Progenitor cell of endocrine pancreas (in vitro differentiated cells): Measurements from ENCODE around the gene KCNQ1OT1. TPM values are rescaled to one million over a fixed set of nuclear protein-coding genes. Genes with fewer than 3 reads are reported as not detected.

ENCODE experiments used
- DNase-seq: peaks from one replicate; pipeline ENCODE4 v3.0.0; 2021; ENCODE audit warnings: low spot score; ENCODE audit not compliant: unreplicated experiment
- H3K27ac Mint-ChIP-seq: 2 replicates; pipeline ENCODE4 v1.8.0; 2021; ENCODE audit warnings: mild to moderate bottlenecking, moderate library complexity, mixed read lengths
- H3K27me3 Mint-ChIP-seq: 2 replicates; pipeline ENCODE4 v1.8.0; 2021; ENCODE audit warnings: mixed read lengths
- H3K36me3 Mint-ChIP-seq: 2 replicates; pipeline ENCODE4 v1.8.0; 2022; ENCODE audit warnings: mixed read lengths; ENCODE audit not compliant: insufficient read depth
- H3K4me1 Mint-ChIP-seq: 2 replicates; pipeline ENCODE4 v1.8.0; 2021; ENCODE audit warnings: low read depth, mixed read lengths
- H3K4me3 Mint-ChIP-seq: 2 replicates; pipeline ENCODE4 v1.8.0; 2021; ENCODE audit warnings: low read depth, mild to moderate bottlenecking, moderate library complexity, mixed read lengths
- H3K9me3 Mint-ChIP-seq: 2 replicates; pipeline ENCODE4 v1.8.0; 2021; ENCODE audit warnings: low read depth, mixed read lengths
- total RNA-seq: library from RNA; stranded (reverse); gene quantifications from 2 replicates; pipeline ENCODE4 v1.2.1, GENCODE V29; 2021
- TF ChIP-seq, protein P1 (sequence below): fragments of 200-600 bp; sonication (generic); IDR thresholded peaks from one replicate; pipeline ENCODE4 v1.5.0; 2021; ENCODE audit warnings: antibody characterized with exemption, mild to moderate bottlenecking; ENCODE audit not compliant: unreplicated experiment

KCNQ1OT1 gene
- total RNA-seq, 1 donor from 2014 or later: 18.0 TPM

DNA sequence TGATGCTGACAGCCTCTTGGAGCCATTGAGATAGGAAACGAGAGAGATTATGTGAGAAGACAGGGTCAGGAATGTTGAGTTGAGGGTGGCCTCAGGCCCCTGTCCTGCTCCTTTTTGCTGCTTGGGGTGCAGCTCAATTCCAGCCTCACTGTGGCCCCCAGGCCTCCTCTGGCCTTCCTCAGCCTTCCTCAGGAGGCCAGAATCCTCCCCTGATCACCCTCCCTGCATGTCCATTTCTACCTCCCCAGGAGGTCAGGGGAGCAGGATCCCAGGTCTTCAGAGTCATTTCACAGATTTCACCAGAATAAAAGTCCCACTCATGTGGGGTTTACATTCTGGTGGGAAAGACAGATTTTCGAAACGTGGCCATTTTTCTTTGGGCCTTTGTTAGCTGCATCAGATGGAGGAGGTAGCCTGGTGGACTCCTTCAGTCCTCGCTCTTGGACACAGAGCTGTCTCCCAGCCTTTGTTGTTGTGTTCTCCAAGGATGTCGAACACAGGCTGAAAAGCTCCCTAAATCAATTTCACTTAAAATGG, 2.2 kb upstream of the KCNQ1OT1 start:
- no peak overlapping the region for H3K27ac Mint-ChIP-seq
- H3K27me3 Mint-ChIP-seq: peaks cover 7% of the 10 kb centered on the region
- no peak for DNase-seq
- H3K4me3 Mint-ChIP-seq: no peak overlapping the region
- H3K4me1 Mint-ChIP-seq: peaks cover 22% of the 10 kb centered on the region
- peaks cover 6% of the 10 kb centered on the region for H3K36me3 Mint-ChIP-seq
- TF ChIP-seq, protein P1, sequence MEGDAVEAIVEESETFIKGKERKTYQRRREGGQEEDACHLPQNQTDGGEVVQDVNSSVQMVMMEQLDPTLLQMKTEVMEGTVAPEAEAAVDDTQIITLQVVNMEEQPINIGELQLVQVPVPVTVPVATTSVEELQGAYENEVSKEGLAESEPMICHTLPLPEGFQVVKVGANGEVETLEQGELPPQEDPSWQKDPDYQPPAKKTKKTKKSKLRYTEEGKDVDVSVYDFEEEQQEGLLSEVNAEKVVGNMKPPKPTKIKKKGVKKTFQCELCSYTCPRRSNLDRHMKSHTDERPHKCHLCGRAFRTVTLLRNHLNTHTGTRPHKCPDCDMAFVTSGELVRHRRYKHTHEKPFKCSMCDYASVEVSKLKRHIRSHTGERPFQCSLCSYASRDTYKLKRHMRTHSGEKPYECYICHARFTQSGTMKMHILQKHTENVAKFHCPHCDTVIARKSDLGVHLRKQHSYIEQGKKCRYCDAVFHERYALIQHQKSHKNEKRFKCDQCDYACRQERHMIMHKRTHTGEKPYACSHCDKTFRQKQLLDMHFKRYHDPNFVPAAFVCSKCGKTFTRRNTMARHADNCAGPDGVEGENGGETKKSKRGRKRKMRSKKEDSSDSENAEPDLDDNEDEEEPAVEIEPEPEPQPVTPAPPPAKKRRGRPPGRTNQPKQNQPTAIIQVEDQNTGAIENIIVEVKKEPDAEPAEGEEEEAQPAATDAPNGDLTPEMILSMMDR: no peak
- H3K9me3 Mint-ChIP-seq: no peaks in the 10 kb centered on the region

DNA sequence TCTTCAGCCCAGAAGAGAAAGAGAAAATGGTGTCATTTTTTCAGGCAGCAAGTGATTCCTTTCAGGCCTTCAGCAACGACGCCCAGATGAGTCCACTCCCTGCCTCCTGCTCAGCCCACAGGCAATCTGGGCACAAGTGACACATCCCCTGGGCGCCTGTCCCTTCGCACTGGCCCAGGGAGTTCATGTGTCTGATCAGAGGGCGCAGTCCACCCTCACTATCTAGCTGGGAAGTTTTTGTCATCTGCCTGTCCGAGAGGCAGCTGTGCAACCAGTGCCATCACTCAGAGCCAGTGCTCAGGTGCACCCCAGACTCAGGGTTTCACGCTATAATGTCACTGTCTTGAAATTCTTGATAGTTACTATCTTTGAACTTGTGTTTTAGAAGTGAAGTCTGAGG, 1.4 kb upstream of the KCNQ1OT1 start:
- Mint-ChIP-seq H3K36me3 (peaks cover 8% of the 10 kb centered on the region), H3K4me1 (peaks cover 29% of the 10 kb centered on the region), H3K4me3 (peak overlapping the region; percentile 57), H3K9me3 (no peaks in the 10 kb centered on the region), H3K27me3 (peaks cover 7% of the 10 kb centered on the region), H3K27ac (peak overlapping the region; percentile 85)
- DNase-seq: no peak
- TF ChIP-seq, protein P1: no peak

DNA sequence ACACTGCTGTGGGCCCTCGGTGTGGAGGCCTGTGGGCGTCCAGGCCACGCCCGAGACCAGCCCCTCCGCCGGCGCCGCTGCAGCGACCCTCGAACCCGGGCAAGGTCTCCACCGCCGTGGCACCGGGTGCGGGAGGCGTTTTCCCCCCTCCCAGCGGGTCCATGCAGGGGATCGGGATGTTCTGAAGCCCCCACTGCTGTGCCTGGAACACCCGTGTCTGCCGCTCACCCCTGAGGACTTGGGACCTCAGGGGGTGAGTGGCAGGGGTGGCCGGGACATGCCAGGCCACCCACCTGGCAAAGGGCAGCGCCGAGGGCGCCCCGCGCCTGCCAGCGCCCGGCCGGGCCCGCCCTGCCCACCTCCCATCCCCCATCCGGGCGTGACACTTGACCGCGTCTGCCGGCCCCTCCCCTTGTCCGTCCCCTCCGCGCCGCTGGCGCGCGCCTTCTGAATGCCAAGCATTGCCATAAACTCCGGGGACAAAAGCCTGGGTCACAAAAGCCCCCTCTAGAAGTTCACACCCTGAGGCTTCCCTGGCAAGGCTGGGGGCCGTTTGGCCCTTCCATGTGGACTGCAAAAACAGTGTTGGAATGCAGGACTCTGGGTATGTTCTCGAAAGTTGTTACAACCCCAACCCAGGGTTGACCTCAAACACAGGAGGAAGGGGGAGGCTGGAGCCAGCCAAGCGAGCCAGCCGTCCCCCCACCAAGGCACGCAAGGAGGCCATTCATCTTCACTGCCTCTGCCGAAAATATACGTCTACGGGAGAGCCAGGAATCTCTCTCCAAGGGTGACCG, 819 bp upstream of the KCNQ1OT1 start:
- H3K4me1 Mint-ChIP-seq: peaks cover 34% of the 10 kb centered on the region

DNA sequence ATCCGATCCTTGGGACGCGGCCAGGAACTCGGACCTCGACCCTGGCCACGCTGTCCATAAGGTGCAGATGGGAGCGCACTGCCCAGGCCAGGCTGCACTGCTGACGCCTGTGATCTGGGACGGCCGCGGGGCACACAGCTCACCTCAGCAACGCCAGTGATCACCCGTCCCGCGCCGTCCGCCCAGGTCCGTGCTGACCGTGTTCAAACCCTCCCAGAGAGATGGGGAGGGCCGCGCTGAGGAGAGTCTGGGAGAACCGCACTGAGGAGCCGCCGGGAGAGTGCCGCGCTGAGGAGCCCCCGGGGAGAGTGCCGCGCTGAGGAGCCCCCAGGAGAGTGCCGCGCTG, 636 bp downstream of the KCNQ1OT1 start:
- TF ChIP-seq, protein P1: no peak
- DNase-seq: no peak
- peak overlapping the region; percentile 96 for H3K4me3 Mint-ChIP-seq
- no peaks in the 10 kb centered on the region for H3K9me3 Mint-ChIP-seq
- H3K36me3 Mint-ChIP-seq: peaks cover 8% of the 10 kb centered on the region
- peak overlapping the region; percentile 95 for H3K27ac Mint-ChIP-seq
- peaks cover 48% of the 10 kb centered on the region for H3K4me1 Mint-ChIP-seq
- peaks cover under 1% of the 10 kb centered on the region for H3K27me3 Mint-ChIP-seq

More for the DNA sequence above, 819 bp upstream of the KCNQ1OT1 start:
- Mint-ChIP-seq H3K9me3 (no peaks in the 10 kb centered on the region), H3K4me3 (peak overlapping the region; percentile 96), H3K36me3 (peaks cover 8% of the 10 kb centered on the region), H3K27ac (peak overlapping the region; percentile 85), H3K27me3 (peaks cover 4% of the 10 kb centered on the region)
- no peak for DNase-seq
- TF ChIP-seq, protein P1: no peak

DNA sequence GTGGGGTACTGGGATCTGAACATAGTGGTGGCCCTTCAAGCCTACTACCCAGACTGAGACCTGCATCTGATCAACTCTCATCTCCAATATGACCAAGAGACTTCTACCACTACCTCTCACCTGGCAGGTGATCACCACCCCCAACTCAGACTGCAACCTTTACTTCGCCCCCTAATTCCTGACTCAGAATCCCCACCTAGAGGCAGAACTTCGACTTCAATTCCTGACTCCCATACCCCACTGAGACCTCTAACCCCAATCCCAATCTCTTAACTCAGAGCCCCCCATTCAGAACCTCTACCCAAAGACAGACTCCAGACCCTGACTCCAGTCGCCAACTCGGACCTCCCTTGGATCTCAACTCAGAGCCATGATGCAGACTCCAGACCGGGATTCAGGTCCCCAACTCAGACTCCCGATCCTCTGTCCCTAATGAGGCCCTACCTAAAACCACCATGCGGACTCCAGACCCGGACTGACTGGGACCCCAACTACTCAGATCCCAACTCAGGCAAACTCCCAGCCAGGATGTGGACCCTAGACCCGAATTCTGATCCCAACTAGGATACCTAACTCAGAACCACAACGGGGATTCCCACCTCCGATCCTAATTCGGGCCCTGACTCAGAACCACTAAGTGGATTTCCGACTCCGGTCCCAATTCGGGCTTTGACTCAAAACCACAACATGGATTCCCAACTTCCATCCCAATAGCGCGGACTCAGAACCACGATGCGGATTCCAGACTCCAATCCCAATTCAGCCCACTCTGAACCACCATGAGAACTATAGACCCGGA, 1.2 kb downstream of the KCNQ1OT1 start:
- Mint-ChIP-seq H3K4me3 (peak overlapping the region; percentile 96), H3K9me3 (no peaks in the 10 kb centered on the region), H3K27ac (peak overlapping the region; percentile 95), H3K4me1 (peaks cover 50% of the 10 kb centered on the region), H3K27me3 (no peaks in the 10 kb centered on the region), H3K36me3 (peaks cover 8% of the 10 kb centered on the region)
- no peak for DNase-seq
- TF ChIP-seq, protein P1: no peak
